Fibroblast of pulmonary artery (primary cell): ENCODE data around the gene SBF2.

ENCODE experiments used
- DNase-seq: peaks from one replicate; pipeline ENCODE4 v3.0.0-alpha.2; 2010; ENCODE audit warnings: low read depth
- H3K4me3 ChIP-seq: replicated peaks from 2 replicates; pipeline ENCODE4 v1.5.1; 2011; ENCODE audit warnings: low read depth, mild to moderate bottlenecking, control low read depth, low read length, moderate library complexity
- CTCF ChIP-seq: IDR thresholded peaks from 2 replicates; pipeline ENCODE4 v1.5.1; 2011; ENCODE audit warnings: mild to moderate bottlenecking, control low read depth, low read length, inconsistent platforms; ENCODE audit errors: missing control alignments

The SBF2 gene

GRCh38 chr11:9756878-9757277 lies 537.1 kb downstream of the SBF2 start:
- H3K4me3 ChIP-seq, result no peak overlapping the region
- no peak for DNase-seq
- TF ChIP-seq CTCF, result no peak

GRCh38 chr11:9756461-9756860 lies 537.6 kb downstream of the SBF2 start:
- TF ChIP-seq CTCF, result no peak
- DNase-seq, result no peak
- H3K4me3 ChIP-seq, result no peak overlapping the region

- no peak for TF ChIP-seq CTCF
- no peak overlapping the region for H3K4me3 ChIP-seq
- DNase-seq, result peak; percentile 88
These were observed 538.3 kb downstream of the SBF2 start for GRCh38 chr11:9755561-9756185.

GRCh38 chr11:9754010-9754471 lies 540.0 kb downstream of the SBF2 start:
- no peak for TF ChIP-seq CTCF
- no peak for DNase-seq
- no peak overlapping the region for H3K4me3 ChIP-seq

DNA sequence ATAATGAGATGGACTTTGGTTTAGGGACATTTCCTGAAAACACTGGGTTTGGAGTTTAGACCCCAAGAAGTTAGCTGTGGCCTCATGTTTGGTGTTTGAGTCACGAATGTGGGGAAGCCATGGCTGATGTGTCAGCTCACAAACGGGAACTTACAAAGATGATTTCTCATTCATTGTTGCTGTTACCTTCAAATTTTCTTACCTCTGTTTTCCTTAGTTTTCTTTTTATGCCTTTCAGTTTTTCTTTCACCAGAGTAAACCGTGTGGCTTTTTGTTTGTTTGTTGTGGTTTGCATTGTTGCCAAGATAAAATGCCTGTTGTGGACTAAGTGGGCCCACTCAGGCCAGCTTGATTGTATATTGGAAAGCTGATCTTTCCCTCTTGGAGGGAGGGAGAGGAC lies 541.0 kb downstream of the SBF2 start:
- H3K4me3 ChIP-seq, result no peak overlapping the region
- peak; percentile 57 for DNase-seq
- TF ChIP-seq CTCF, result no peak

GRCh38 chr11:9752091-9752490 lies 541.9 kb downstream of the SBF2 start:
- peak; percentile 33 for DNase-seq
- no peak overlapping the region for H3K4me3 ChIP-seq
- no peak for TF ChIP-seq CTCF

DNA sequence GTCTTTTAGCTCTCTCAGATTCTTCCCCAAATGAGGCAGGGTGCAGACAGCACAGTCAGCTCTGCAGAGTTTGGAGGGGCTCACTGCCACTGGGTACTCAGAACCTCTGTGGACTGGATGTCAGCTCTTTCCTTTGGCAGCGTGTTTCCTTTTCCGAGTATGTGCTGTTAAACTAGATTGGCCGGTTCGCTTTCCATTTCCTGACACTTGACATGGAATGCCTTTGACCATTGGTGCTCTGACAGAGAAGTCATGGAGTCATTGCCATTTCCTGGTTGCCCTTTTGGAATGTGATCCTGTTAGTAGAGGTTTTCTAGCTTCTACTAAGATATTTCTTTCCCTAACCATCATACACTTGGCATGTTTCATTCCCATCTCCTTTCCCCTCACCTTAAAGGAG lies 543.5 kb downstream of the SBF2 start:
- no peak overlapping the region for H3K4me3 ChIP-seq
- TF ChIP-seq CTCF, result no peak
- no peak for DNase-seq
